SK-N-MC (cell line): ENCODE results near the gene P3R3URF.

Source experiments
- EZH2 ChIP-seq: fragments of 200-600 bp; sonication (generic); IDR thresholded peaks from one replicate; pipeline ENCODE4 v1.6.1; 2017; ENCODE audit warnings: antibody characterized with exemption
- FOXP2 ChIP-seq: optimal IDR thresholded peaks from 2 replicates; pipeline ENCODE3; 2011; ENCODE audit warnings: mild to moderate bottlenecking, moderate library complexity; ENCODE audit not compliant: insufficient read depth; ENCODE audit errors: extremely low read length, control extremely low read depth
- POLR2AphosphoS5 ChIP-seq: IDR thresholded peaks from 2 replicates; pipeline ENCODE4 v1.6.1; 2012; ENCODE audit warnings: mild to moderate bottlenecking, low read depth, low read length, borderline replicate concordance

GRCh38 chr1:46206399-46206798, 30.1 kb upstream of the P3R3URF start:
- TF ChIP-seq FOXP2 (no peak), POLR2AphosphoS5 (no peak), EZH2 (no peak)
